RPMI7951 (cell line): ENCODE measurements around the gene SULT1A3. TPM values are rescaled to one million over a fixed set of nuclear protein-coding genes. Genes with fewer than 3 reads are reported as not detected.
A peak's percentile ranks its signal among the peaks of the same experiment; 100 is the strongest.
"Not testable (repeated sequence)": the region's sequence is repeated elsewhere in the genome, so short reads cannot be mapped to it uniquely, and the experiment has no call there.

Experiments
- DNase-seq: peaks from one replicate; pipeline ENCODE4 v3.0.0-alpha.2; 2012; ENCODE audit warnings: low read depth
- total RNA-seq: library from RNA; depleted of rRNA; stranded (reverse); fragments of >200 nt; shearing (Covaris generic); gene quantifications from 2 replicates; pipeline ENCODE4 v1.2.3, GENCODE V29; 2014

Gene SULT1A3
- total RNA-seq, 1 experiment from 2014 or later = 6.0 TPM

DNA sequence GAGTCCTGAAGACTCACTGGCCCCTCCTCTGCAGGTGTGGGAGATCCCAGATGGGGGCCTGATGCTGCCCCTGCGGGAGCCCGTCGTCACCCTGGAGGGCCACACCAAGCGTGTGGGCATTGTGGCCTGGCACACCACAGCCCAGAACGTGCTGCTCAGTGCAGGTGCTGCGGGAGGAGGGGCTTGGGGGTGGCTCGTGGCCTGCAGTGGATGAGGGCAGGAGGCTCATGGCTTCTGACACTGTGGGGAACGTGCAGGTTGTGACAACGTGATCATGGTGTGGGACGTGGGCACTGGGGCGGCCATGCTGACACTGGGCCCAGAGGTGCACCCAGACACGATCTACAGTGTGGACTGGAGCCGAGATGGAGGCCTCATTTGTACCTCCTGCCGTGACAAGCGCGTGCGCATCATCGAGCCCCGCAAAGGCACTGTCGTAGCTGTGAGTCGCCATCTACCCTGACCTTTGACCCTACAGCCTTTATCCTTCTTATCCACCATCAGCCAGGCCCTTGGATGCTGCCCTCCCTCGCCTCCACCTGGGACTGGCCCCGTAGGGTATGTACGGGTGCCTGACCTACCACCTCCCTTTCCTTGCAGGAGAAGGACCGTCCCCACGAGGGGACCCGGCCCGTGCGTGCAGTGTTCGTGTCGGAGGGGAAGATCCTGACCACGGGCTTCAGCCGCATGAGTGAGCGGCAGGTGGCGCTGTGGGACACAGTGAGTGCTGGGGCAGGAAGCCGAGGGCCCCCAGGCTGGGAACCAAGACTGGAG is 12.1 kb upstream of the SULT1A3 start:
- DNase-seq = peak; percentile 9

DNA sequence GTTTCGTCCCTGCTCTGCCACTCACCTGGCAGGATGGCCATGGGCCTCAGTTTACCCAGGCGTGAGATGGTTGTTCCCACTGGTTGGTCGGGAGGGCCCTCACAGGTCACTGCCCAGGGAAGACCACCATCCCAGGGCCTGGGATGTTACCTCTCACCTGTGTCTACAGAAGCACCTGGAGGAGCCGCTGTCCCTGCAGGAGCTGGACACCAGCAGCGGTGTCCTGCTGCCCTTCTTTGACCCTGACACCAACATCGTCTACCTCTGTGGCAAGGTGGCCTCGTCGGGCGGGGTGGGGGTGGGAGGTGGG is 11.5 kb upstream of the SULT1A3 start:
- no peak for DNase-seq

DNA sequence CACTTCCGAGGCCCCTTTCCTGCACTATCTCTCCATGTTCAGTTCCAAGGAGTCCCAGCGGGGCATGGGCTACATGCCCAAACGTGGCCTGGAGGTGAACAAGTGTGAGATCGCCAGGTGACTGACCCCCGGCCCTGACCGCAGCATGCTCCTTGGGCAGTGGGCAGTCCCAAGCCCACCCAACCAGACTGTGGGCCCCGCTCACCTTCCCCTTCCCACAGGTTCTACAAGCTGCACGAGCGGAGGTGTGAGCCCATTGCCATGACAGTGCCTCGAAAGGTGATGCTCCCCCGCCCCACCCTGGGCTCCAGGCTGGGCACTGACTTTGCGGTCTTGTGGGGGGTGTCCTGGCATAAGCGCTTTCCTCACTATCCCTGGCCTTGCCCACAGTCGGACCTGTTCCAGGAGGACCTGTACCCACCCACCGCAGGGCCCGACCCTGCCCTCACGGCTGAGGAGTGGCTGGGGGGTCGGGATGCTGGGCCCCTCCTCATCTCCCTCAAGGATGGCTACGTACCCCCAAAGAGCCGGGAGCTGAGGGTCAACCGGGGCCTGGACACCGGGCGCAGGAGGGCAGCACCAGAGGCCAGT is 11.0 kb upstream of the SULT1A3 start:
- DNase-seq = no peak

DNA sequence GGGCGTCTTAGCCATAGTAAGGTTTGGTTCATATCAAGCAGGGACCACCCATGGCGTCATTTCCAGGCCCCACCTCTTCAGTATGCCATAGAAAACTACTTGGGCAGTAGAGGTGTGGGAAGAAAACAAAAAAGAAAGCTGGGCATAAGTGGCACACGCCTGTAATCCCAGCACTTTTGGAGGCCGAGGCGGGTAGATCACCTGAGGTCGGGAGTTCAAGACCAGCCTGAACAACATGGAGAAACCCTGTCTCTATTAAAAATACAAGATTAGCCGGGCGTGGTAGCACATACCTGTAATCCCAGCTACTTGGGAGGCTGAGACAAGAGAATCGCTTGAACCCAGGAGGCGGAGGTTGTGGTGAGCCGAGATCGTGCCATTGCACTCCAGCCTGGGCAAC is 7.9 kb upstream of the SULT1A3 start:
- DNase-seq = not testable (repeated sequence)

DNA sequence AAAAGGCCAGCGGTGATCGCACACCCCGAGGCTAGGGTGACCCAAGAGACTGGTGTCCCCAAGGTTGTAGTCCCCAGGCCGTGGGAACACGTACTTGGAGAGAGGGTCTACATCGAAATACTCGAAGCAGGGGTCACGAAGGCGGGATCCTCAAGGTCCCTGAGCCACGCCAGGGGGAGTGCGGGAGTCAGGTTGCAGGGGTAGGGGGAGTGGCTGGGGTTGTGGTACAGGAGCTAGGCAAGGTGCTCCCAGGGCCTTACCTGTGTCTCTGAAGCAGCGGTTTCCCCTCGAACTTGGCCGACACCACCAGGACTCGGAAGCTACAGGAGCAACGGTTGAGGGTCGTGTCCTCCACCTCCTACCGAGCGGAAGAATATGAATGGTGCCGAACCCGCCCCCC is 6.0 kb upstream of the SULT1A3 start:
- not testable (repeated sequence) for DNase-seq

DNA sequence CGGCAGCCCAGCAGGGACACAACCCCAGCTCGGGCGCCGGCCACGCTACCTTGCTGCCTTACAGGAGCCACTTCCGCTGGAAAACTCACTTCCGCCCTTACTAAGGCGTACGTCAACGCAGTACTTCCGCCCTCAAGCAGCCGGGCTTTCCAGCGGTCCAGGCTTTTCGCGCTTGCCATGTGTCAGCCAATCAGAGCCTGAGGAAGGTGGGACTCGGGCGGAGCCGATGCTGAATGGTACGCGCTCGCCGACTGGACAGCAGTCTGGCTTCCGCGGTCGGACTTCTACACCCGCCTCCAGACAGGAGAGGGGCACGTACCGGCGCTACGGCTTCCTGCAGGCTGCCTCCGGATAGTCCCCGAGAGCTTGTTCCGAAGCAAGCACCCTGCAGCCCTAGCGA is 5.4 kb upstream of the SULT1A3 start, which contains the start of the genes BOLA2B and SLX1A:
TSS of gene BOLA2B (minus strand) at position 52 of the 400 bp plus-strand sequence. CDS start 71 bp downstream, outside the sequence.
TSS of gene SLX1A (plus strand) at position 261 of the 400 bp plus-strand sequence. CDS start 210 bp downstream, outside the sequence.
- DNase-seq = not testable (repeated sequence)

DNA sequence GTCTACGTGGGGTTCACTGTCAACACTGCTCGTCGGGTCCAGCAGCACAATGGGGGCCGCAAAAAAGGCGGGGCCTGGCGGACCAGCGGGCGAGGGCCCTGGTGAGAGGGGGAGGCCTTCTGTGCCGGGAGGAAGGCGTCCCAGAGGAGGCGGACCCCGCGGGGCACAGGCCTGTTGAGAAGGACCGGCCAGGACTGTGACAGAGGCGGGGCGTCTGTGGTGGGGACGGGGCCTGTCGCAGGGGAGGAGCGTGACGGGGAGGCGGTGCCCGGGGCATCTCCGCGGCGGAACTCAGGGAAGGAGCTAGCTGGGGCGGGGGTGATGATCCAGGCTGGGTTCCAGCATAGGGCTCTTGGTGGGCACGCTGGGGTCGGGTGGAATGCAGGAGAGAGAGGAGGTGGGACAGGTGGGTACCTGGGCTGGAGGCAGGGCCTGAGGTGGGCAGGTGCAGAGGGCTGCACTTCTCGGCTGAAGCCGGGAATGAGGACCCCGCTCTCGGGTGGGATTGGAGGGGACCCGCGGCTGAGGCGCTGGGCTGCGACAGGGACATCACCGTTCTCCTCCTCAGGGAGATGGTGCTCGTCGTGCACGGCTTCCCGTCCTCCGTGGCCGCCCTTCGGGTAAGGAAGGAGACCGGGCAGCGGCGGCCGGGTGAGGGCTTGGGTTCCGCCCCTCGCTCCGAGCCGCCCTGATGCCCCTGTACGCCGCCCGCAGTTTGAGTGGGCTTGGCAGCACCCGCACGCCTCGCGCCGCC is 4.7 kb upstream of the SULT1A3 start:
- not testable (repeated sequence) for DNase-seq

DNA sequence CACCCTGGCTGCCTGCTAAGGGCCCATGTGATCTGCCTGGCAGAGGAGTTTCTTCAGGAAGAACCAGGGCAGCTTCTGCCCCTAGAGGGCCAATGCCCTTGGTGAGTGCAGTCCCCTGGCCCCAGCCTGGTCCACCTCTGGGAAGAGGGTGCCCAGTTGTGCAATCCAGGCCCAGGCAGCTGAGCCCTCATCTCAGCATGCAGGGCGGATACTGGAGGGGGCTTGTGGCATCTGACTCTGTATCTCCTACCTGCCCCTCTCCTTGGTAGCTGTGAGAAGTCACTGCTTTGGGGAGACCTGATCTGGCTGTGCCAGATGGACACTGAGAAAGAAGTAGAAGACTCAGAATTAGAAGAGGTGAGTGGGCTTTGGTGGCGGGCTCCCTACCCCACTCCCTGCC is 2.1 kb upstream of the SULT1A3 start:
- not testable (repeated sequence) for DNase-seq

DNA sequence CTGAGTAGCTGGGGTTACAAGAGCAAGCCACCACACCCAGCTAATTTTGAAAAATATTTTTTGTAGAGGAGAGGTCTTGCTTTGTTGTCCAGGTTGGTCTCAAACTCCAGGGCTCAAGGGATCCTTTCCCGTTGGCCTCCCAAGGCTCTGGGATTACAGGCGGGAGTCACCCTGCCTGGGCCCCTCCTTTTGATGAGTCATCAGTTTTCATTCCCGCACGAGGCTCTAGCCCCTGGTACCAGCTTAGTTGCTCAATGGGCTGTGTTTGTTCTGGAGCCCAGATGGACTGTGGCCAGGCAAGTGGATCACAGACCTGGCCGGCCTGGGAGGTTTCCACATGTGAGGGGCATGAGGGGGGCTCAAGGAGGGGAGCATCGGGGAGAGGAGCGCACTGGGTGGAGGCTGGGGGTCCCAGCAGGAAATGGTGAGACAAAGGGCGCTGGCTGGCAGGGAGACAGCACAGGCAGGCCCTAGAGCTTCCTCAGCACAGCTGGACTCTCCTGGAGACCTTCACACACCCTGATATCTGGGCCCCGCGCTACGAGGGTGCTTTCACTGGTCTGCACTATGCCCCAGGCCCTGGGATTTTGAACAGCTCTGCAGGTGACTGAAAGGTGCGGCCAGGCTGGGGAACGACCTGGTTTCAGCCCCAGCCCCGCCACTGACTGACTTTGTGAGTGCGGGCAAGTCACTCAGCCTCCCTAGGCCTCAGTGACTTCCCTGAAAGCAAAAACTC is 721 bp downstream of the SULT1A3 start:
- DNase-seq = not testable (repeated sequence)

DNA sequence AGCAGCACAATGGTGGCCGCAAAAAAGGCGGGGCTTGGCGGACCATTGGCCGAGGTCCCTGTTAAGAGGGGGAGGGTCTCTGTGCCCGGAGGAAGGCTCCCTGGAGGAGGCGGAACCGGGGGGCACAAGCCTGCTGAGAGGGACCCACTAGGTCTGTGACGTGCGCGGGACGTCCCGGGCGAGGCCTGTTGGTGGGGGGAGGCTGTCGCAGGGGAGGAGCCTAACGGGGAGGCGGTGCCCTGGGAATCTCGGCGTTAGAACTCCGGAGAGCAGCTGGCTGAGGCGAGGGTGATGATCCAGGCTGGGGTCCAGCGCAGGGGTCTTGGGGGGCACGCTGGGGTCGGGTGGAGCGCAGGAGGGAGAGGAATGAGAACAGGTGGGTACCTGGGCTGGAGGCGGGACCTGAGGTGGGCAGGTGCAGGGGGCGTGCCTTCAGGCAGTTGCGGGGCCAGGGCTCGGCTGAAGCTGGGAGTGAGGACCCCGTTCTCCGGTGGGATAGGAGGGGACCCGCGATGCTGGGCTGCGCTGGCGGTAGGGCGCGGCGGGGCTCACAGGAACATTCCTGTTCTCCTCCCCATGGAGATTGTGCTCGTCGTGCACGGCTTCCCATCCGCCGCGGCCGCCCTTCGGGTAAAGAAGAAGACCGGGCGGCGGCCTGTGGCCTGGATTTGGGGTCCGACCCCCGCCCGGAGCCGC is 6.6 kb downstream of the SULT1A3 start:
- not testable (repeated sequence) for DNase-seq

DNA sequence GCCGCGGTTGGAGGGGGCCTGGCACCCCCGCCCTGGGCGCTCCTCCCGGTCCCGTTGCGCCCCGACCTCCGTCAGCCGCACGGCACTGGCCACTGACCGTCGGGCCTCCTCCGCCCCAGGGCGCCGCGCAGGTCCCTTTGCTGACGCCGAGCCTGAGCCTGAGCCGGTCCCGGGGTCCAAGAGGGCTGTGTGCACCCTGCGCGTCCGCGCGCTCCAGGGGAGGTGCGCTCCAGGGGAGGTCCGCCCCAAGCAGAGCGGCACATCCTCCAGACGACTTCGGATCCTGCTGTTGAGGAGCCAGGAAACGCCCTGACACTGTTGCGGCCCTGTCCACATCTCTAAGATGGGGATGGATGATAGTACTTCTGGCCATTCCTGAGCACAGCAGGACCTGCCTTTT is 7.2 kb downstream of the SULT1A3 start:
- DNase-seq = not testable (repeated sequence)

DNA sequence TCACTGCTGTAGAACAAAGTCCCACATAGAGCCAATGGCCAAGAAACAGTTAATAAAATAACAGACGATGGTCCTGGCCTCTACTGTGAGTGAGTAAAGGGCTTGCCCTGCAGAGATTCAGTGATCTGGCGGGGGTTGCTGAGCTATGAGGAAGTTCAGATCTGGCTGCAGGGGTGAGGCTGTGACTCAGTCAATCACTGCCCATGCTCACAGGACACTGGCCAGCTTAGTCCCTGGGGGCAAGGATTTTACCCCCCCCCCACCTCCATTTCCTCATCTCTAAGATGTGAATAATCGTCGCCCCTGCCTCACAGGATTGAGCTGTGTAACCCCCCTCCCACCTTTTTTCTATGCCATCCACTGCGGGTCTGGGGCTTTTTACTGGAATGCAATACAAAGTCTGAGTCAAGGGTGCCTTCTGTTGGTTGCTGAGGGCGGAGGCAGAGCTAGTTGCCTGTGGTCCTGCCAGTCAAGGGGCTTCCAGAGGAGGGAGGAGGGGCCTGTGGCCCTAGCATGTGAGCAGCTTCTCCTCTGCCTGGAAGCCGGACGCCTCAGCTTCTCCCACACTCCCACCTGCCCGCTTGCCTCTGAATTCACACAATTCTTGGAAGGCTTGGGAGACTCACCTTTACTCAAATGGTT is 8.1 kb downstream of the SULT1A3 start:
- not testable (repeated sequence) for DNase-seq

DNA sequence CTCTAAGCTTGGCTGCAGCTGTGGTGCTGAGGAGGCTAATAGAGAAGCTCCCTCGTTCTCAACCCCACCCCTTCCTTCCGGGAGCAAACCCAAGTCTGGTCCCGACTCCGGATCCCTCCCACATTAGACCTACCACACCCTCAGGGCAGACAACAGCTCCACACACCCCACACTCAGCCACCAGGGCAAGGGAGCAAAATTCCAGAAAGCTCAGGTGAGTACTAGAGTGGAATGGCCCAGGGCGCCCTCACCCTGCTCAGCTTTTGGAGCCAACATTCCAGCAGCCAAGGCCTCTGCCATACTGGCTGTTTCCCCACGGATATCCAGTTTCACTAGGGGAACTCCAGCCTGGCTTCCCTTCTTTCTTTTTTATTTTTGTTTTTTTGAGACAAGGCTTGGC is 10.0 kb downstream of the SULT1A3 start:
- not testable (repeated sequence) for DNase-seq

DNA sequence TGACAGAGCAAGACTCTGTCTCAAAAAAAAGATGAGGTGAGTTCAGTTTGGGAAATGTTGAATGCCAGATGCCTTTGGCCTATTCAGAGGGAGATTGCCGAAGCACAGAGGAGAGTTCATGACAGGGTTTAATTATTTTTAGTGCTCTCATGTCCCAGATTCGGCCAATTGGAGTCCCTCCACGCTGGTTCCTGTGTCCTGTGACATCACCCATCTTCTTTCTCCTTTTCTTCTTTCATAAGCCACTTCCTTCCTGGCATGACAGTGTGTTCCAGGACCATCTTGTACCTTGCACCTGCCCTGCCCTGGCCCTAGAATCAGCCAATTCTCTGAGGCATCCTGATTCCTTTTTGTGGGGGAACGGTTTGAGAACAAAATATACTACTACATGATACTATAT is 12.4 kb downstream of the SULT1A3 start:
- not testable (repeated sequence) for DNase-seq

DNA sequence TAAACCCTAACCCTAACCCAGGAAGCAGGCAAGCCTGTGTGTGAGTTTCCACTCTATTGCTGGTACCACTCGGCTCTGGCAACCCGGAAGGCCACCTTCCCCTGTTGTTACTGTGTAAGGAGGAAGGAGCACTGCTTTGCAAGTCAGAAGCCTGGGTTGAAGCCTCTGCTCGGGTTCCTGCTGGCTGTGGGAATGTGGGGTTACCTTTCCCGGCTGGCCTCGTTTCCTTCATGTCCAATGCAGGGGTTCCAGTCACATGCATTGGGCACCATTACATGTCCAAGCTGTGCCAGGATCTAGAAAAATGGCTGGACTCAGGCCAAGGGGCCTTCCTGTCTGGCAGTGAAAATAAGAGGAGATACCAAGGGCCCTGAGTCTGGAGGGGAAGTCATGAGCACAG is 18.0 kb downstream of the SULT1A3 start:
- not testable (repeated sequence) for DNase-seq

DNA sequence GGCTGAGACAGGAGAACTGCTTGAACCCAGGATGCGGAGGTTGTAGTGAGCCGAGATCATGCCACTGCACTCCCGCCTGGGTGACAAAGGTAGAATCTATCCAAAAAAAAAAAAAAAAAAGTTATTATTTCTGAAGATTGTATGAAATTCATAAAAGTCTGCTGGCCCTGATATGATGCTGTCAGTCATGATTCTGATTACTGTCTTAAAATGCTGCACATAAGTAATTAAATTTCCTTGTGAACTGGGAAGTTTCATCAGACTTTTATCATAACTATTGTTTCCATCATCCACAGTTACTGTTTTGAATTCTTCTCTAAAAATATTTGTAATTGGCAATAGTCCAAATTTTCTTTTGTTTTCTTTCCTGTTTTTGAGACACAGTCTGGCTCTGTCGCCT is 49.3 kb downstream of the SULT1A3 start, which contains the start of gene NPIPB13:
TSS of gene NPIPB13 (minus strand) at position 101 of the 400 bp plus-strand sequence. CDS start 2,906 bp downstream, outside the sequence.
- not testable (repeated sequence) for DNase-seq
